ENCODE results near the gene ITGA3.

ITGA3 gene

GRCh38 chr17:50050431-50051032 is 5.4 kb upstream of the ITGA3 start:
- no peaks in the 10 kb centered on the region for H3K9me3 ChIP-seq (ENCODE audit: control insufficient read depth, low read length)
- H3K27ac ChIP-seq = no peak overlapping the region
- H3K79me2 ChIP-seq = no peaks in the 10 kb centered on the region
- H3K4me1 ChIP-seq = peaks cover 15% of the 10 kb centered on the region
- no peaks in the 10 kb centered on the region for H3K36me3 ChIP-seq (ENCODE audit: control insufficient read depth, insufficient read depth, low read length)
- H3K4me2 ChIP-seq (ENCODE audit: low read length) = no peak overlapping the region
- H2AFZ ChIP-seq = no peak overlapping the region
- TF ChIP-seq CTCF (IDR thresholded peaks at IDR 0.05) = no peak
- no peak overlapping the region for H3K4me3 ChIP-seq (ENCODE audit: low read depth, low read length)
- no peaks in the 10 kb centered on the region for H3K27me3 ChIP-seq (ENCODE audit: control insufficient read depth, insufficient read depth, low read length)
- H3K9ac ChIP-seq = no peak overlapping the region

DNA sequence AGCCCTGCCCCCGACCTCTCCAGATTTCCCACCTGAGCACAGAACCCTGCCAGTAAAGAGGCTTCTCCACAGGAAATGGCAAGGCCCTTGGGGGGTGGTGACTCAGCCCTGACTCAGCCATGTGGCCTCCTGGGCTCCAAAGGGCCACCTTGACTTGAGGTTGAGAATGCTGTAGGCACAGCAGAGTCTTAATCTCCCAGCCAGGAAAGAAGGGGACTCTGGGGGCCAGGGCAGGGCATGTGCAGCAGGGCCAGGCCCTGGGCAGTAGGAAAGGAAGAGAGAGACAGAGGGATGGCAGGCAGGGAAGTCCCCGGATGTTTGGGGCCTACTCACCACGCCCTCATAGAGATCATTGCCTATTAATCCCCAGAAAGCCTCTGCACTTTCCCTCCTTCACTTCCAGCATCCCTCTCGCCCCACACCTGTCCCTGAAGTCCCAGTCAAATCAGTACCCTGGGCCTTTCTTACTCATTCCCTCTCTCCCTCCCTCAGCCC is 4.8 kb upstream of the ITGA3 start:
- H2AFZ ChIP-seq = no peak overlapping the region
- H3K27ac ChIP-seq = no peak overlapping the region
- no peak overlapping the region for H3K4me3 ChIP-seq (ENCODE audit: low read depth, low read length)
- H3K27me3 ChIP-seq (ENCODE audit: control insufficient read depth, insufficient read depth, low read length) = no peaks in the 10 kb centered on the region
- H3K9ac ChIP-seq = no peak overlapping the region
- H3K4me1 ChIP-seq = peaks cover 15% of the 10 kb centered on the region
- no peak for TF ChIP-seq CTCF (IDR thresholded peaks at IDR 0.05)
- H3K9me3 ChIP-seq (ENCODE audit: control insufficient read depth, low read length) = no peaks in the 10 kb centered on the region
- no peaks in the 10 kb centered on the region for H3K36me3 ChIP-seq (ENCODE audit: control insufficient read depth, insufficient read depth, low read length)
- no peak overlapping the region for H3K4me2 ChIP-seq (ENCODE audit: low read length)
- no peaks in the 10 kb centered on the region for H3K79me2 ChIP-seq

GRCh38 chr17:50051606-50052005 is 4.3 kb upstream of the ITGA3 start:
- no peak overlapping the region for H3K27ac ChIP-seq

GRCh38 chr17:50052241-50052796 is 3.6 kb upstream of the ITGA3 start:
- H2AFZ ChIP-seq = no peak overlapping the region
- peaks cover 15% of the 10 kb centered on the region for H3K4me1 ChIP-seq
- H3K27me3 ChIP-seq (ENCODE audit: control insufficient read depth, insufficient read depth, low read length) = no peaks in the 10 kb centered on the region
- H3K27ac ChIP-seq = no peak overlapping the region
- no peaks in the 10 kb centered on the region for H3K36me3 ChIP-seq (ENCODE audit: control insufficient read depth, insufficient read depth, low read length)
- H3K4me3 ChIP-seq (ENCODE audit: low read depth, low read length) = no peak overlapping the region
- no peak overlapping the region for H3K4me2 ChIP-seq (ENCODE audit: low read length)
- no peak overlapping the region for H3K9ac ChIP-seq
- TF ChIP-seq CTCF (IDR thresholded peaks at IDR 0.05) = no peak
- H3K9me3 ChIP-seq (ENCODE audit: control insufficient read depth, low read length) = no peaks in the 10 kb centered on the region
- H3K79me2 ChIP-seq = no peaks in the 10 kb centered on the region

More at GRCh38 chr17:50051606-50052005, 4.3 kb upstream of the ITGA3 start:
- Histone ChIP-seq H3K27me3 (ENCODE audit: control insufficient read depth, insufficient read depth, low read length) (no peaks in the 10 kb centered on the region), H3K4me2 (ENCODE audit: low read length) (no peak overlapping the region), H3K9ac (no peak overlapping the region), H3K4me1 (peaks cover 15% of the 10 kb centered on the region), H3K79me2 (no peaks in the 10 kb centered on the region), H2AFZ (no peak overlapping the region), H3K9me3 (ENCODE audit: control insufficient read depth, low read length) (no peaks in the 10 kb centered on the region), H3K4me3 (ENCODE audit: low read depth, low read length) (no peak overlapping the region), H3K36me3 (ENCODE audit: control insufficient read depth, insufficient read depth, low read length) (no peaks in the 10 kb centered on the region)
- no peak for TF ChIP-seq CTCF (IDR thresholded peaks at IDR 0.05)

All from parathyroid adenoma (tissue), 2 donors.